Endothelial cell of umbilical vein (primary cell): ENCODE results near the gene SLC39A11. TPM values are rescaled to one million over a fixed set of nuclear protein-coding genes. Genes with fewer than 3 reads are reported as not detected.

Source experiments
- BruUV-seq: library from RNA; stranded (reverse); fragments of 400-500 nt; replicated peaks from 2 replicates; lab custom pipeline; 2021; lab: Mats Ljungman, UMichigan
- CTCF ChIA-PET: fragments of 300-600, 350-600 bp; sonication (Branson Sonifier 250); formaldehyde crosslinking; loops from one replicate; lab custom pipeline; 2021; ENCODE audit warnings: antibody characterized with exemption, inconsistent platforms; lab: Charles Lee
- POLR2A ChIA-PET: fragments of 300-600, 350-600 bp; sonication (Branson Sonifier 250); formaldehyde crosslinking; loops from one replicate; lab custom pipeline; 2021; ENCODE audit warnings: antibody characterized with exemption, inconsistent platforms; lab: Charles Lee
- DNase-seq: peaks from one replicate; pipeline ENCODE4 v3.0.0-alpha.2; 2011; ENCODE audit warnings: low read depth, low spot score
- FAIRE-seq: peaks from 2 replicates; lab custom pipeline; 2011; peaks lifted over from hg19 to GRCh38; lab: Jason Lieb, UNC
- H2AFZ ChIP-seq: 2 replicates; pipeline ENCODE4 v1.6.0; 2012; ENCODE audit warnings: low read depth, low read length, control low read depth, inconsistent platforms
- H3K27ac ChIP-seq: 2 replicates; pipeline ENCODE4 v1.5.1; 2011; ENCODE audit warnings: low read depth, mild to moderate bottlenecking, control low read depth, low read length, moderate library complexity; ENCODE audit not compliant: insufficient read depth
- H3K27me3 ChIP-seq, 2 experiments: 2 replicates each; pipeline versions ENCODE4 v1.6.0 to v1.6.1; 2011; ENCODE audit warnings: low read length in 2 of 2, mixed read lengths in 1 of 2; ENCODE audit not compliant: control insufficient read depth in 2 of 2, insufficient read depth in 2 of 2
- H3K36me3 ChIP-seq, 2 experiments: 2 replicates in 1 of 2; 3 replicates in 1 of 2; pipeline ENCODE4 v1.5.1; 2011; ENCODE audit warnings: low read length in 2 of 2, mild to moderate bottlenecking in 1 of 2, moderate library complexity in 1 of 2; ENCODE audit not compliant: control insufficient read depth in 2 of 2, insufficient read depth in 2 of 2; ENCODE audit errors: extremely low read depth in 1 of 2
- H3K4me1 ChIP-seq: 3 replicates; pipeline ENCODE4 v1.5.1; 2011; ENCODE audit warnings: mild to moderate bottlenecking, low read length; ENCODE audit not compliant: control insufficient read depth, insufficient read depth; ENCODE audit errors: extremely low read depth
- H3K4me2 ChIP-seq: 2 replicates; pipeline ENCODE4 v1.6.1; 2011; ENCODE audit warnings: low read length, control low read depth, mixed read lengths; ENCODE audit not compliant: insufficient read depth
- H3K4me3 ChIP-seq, 3 experiments: fragments of 200-600 bp in 1 of 3; sonication (generic), shearing (Covaris generic) in 1 of 3; replicated peaks in 1 of 3; 2 replicates each; pipeline ENCODE4 v1.5.1; 2011 to 2016; ENCODE audit warnings: control low read depth in 3 of 3, low read length in 3 of 3, mild to moderate bottlenecking in 2 of 3, inconsistent platforms in 1 of 3, low read depth in 1 of 3, moderate library complexity in 1 of 3; ENCODE audit not compliant: insufficient read depth in 1 of 3
- H3K79me2 ChIP-seq: 2 replicates; pipeline ENCODE4 v1.6.0; 2012; ENCODE audit warnings: low read length, inconsistent platforms; ENCODE audit not compliant: control insufficient read depth, insufficient read depth
- H3K9ac ChIP-seq: replicated peaks from 2 replicates; pipeline ENCODE3; 2011; ENCODE audit warnings: low read length, control low read depth; ENCODE audit not compliant: insufficient read depth; ENCODE audit errors: extremely low read depth
- H3K9me1 ChIP-seq: replicated peaks from 3 replicates; pipeline ENCODE4 v1.6.0; 2011; ENCODE audit warnings: mild to moderate bottlenecking, low read length; ENCODE audit not compliant: control insufficient read depth, insufficient read depth; ENCODE audit errors: extremely low read depth
- H3K9me3 ChIP-seq: replicated peaks from 2 replicates; pipeline ENCODE4 v1.5.1; 2012; ENCODE audit warnings: low read length, inconsistent platforms; ENCODE audit not compliant: control insufficient read depth, insufficient read depth
- H4K20me1 ChIP-seq: replicated peaks from 2 replicates; pipeline ENCODE3; 2011; ENCODE audit warnings: mild to moderate bottlenecking, low read length; ENCODE audit not compliant: control insufficient read depth, insufficient read depth; ENCODE audit errors: extremely low read depth
- CTCF ChIP-seq, 2 donors: IDR thresholded peaks; 1 replicate in 1 of 2; 2 replicates in 1 of 2; pipeline ENCODE4 v1.5.1; 2011; ENCODE audit warnings: low read length in 2 of 2, mild to moderate bottlenecking in 2 of 2, moderate library complexity in 2 of 2, control low read depth in 1 of 2, inconsistent platforms in 1 of 2, low read depth in 1 of 2; ENCODE audit not compliant: insufficient read depth in 1 of 2; ENCODE audit errors: extremely low read depth in 1 of 2
- EZH2 ChIP-seq: IDR thresholded peaks from 2 replicates; pipeline ENCODE4 v1.6.1; 2012; ENCODE audit warnings: borderline replicate concordance, low read depth, mild to moderate bottlenecking, moderate library complexity, low read length, inconsistent platforms; ENCODE audit not compliant: severe bottlenecking
- FOS ChIP-seq: IDR thresholded peaks from 2 replicates; pipeline ENCODE4 v1.6.1; 2011; ENCODE audit warnings: mild to moderate bottlenecking, low read length, moderate library complexity, borderline replicate concordance; ENCODE audit not compliant: insufficient read depth
- GATA2 ChIP-seq: IDR thresholded peaks from 2 replicates; pipeline ENCODE4 v1.7.0; 2011; ENCODE audit warnings: low read depth, mild to moderate bottlenecking, moderate library complexity, mixed read lengths, low read length; ENCODE audit not compliant: insufficient read length, insufficient read depth
- MAX ChIP-seq: IDR thresholded peaks from 2 replicates; pipeline ENCODE4 v1.6.1; 2011; ENCODE audit not compliant: insufficient read depth, insufficient read length
- POLR2A ChIP-seq: IDR thresholded peaks from 2 replicates; pipeline ENCODE4 v1.6.1; 2012; ENCODE audit warnings: low read depth, mild to moderate bottlenecking, control low read depth, low read length
- dilution Hi-C: fragments of 300-500 bp; cut with MboI; formaldehyde crosslinking; loops from one replicate; pipeline ENCODE4 v1.15.0; 2019; ENCODE audit warnings: low sequenced_read_pairs; ENCODE audit not compliant: extremely low pct_ligation_motif_present
- intact Hi-C: fragments of 100-400 bp; cut with micrococcal nuclease; formaldehyde crosslinking; loops from one replicate; pipeline ENCODE4 v1.10.0; 2022
- polyA plus RNA-seq, 4 experiments: library from polyadenylated mRNA; depleted of rRNA in 3 of 4; stranded (reverse) in 3 of 4; unstranded in 1 of 4; fragments of >200 nt; gene quantifications; 2 replicates each; pipeline versions ENCODE4 v1.2.1 to v1.2.3, GENCODE V29; 2011 to 2012; ENCODE audit warnings: missing spikeins in 1 of 4
- total RNA-seq: library from RNA; stranded (reverse); gene quantifications from 2 replicates; pipeline ENCODE4 v1.2.3, GENCODE V29; 2021

Gene SLC39A11
- total and polyA plus RNA-seq, 2 donors (not counting 3 experiments of a cell fraction or from before 2014, with no cell fraction given), result 8.1 to 11.9 TPM

- H3K4me1 ChIP-seq, result no peaks in the 10 kb centered on the region
- H3K27ac ChIP-seq, result no peak overlapping the region
- H3K9me3 ChIP-seq, result no peaks in the 10 kb centered on the region
- BruUV-seq, result no TSS peak
- DNase-seq, result no peak
- H3K79me2 ChIP-seq, result no peaks in the 10 kb centered on the region
- no peak for TF ChIP-seq MAX
- no peak for TF ChIP-seq FOS
- no peak for TF ChIP-seq POLR2A
- no peak for TF ChIP-seq GATA2
- no peak for TF ChIP-seq EZH2
- no peak for TF ChIP-seq CTCF (IDR thresholded peaks at IDR 0.05; ENCODE audit: extremely low read depth in 1 of 2, insufficient read depth in 1 of 2, low read depth in 1 of 2, low read length in 2 of 2)
- H3K9me1 ChIP-seq, result no peaks in the 10 kb centered on the region
- POLR2A ChIA-PET, result no interaction called here
- CTCF ChIA-PET, result no interaction called here
- no peaks in the 10 kb centered on the region for H4K20me1 ChIP-seq
- no peaks in the 10 kb centered on the region for H3K27me3 ChIP-seq
- intact Hi-C loops (no loop called here), dilution Hi-C loops (no loop called here)
- FAIRE-seq, result no peak
- no peak overlapping the region for H2AFZ ChIP-seq
- no peaks in the 10 kb centered on the region for H3K36me3 ChIP-seq
- H3K4me2 ChIP-seq, result no peak overlapping the region
- H3K4me3 ChIP-seq, result no peak overlapping the region
- no peak overlapping the region for H3K9ac ChIP-seq
Measured at GRCh38 chr17:73126716-73127473, 34.4 kb upstream of the SLC39A11 start.
